ENCODE measurements around the gene C9orf85.

GRCh38 chr9:71918419-71918818 lies 7.0 kb downstream of the C9orf85 start:
- TF ChIP-seq CTCF (IDR thresholded peaks at IDR 0.05; ENCODE audit: insufficient read depth, low read length, poor library complexity, severe bottlenecking) (no peak), EZH2phosphoT487 (conservative IDR thresholded peaks at IDR 0.05; ENCODE audit: low read length) (no peak)
